Measurements from ENCODE around the gene PLXNA3. TPM values are rescaled to one million over a fixed set of nuclear protein-coding genes. Genes with fewer than 3 reads are reported as not detected.

Gene PLXNA3
- 8.3 and 16.8 TPM in 2 replicates for total RNA-seq

DNA sequence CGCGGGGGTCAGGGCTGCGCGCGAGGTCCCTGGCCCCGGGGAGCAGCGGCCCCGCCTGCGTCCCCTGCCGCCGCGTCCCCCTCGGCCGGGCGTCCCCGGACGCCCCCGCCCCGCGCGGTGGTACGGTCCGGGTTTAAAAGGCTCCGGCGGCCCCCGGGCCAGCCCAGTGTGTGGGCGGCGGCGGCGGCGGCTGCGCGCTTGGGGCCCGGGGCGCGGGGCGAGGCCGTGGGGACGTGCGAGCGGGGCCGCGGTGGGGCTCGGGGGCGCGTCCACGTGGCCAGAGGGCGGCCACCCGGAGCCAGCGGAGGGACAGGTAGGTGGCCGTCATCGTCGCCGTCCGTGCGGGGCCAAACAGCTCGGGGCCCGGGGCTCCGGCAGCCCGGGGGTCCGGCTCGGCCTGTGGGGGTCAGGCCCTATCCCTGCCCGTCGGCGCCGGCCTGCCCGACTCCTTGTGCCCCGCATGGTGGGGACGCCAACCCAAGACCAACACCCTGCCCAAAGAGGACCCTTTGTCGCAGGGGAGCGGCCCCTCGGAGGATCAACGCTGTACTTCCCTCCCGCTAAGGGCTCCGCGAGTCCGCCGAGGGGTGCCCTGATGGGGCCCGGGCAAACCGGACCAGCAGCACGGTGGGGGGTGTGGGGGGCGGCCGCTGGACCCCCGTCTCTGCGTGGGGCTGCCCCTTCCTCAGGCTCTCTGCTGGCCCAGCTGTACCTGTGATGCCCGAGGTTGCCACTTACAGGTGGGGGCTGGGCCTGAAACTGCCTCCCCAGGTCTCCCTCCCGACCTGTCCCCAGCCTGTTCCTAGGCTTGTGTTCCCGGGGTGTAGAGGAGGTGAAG lies at the start of gene PLXNA3:
Gene PLXNA3 (plus strand): TSS at position 166 of the 838 bp plus-strand sequence. CDS start 1,903 bp downstream, outside the sequence.

DNA sequence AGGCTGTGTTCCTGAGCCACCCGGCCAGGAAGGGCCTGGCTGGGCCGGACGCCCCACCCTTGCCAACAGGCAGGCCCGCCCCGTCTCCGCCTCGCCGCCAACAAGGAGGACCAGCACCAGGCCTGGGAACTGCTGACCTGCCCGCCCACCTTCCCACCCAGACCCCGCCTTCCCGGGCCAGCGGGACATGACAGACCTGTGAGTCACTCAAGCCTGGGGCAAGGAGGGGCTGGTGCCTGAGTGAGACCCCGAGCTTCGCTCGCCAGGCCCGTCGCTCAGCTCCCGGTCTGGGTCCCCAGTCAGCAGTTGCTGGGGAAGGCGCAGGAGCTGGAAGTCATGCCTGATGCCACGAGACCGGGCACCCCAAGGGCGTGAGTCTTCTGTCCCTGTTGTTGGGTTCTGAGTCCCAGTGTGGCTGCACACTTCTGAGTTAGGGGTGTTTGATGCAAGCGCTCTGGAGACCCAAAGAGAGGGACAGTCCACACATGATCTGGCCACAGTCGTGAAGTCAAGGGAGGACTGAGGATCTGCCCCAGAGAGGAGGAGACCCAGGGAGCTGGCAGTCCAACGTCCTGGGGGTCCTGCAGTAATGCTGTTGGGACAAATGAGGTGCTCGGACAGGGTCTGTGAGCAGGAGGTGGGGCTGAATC lies 48.7 kb upstream of the PLXNA3 start, which contains the start of gene DNASE1L1:
Gene DNASE1L1 (minus strand): TSS at position 33 of the 650 bp plus-strand sequence. CDS start 3,686 bp downstream, outside the sequence.

DNA sequence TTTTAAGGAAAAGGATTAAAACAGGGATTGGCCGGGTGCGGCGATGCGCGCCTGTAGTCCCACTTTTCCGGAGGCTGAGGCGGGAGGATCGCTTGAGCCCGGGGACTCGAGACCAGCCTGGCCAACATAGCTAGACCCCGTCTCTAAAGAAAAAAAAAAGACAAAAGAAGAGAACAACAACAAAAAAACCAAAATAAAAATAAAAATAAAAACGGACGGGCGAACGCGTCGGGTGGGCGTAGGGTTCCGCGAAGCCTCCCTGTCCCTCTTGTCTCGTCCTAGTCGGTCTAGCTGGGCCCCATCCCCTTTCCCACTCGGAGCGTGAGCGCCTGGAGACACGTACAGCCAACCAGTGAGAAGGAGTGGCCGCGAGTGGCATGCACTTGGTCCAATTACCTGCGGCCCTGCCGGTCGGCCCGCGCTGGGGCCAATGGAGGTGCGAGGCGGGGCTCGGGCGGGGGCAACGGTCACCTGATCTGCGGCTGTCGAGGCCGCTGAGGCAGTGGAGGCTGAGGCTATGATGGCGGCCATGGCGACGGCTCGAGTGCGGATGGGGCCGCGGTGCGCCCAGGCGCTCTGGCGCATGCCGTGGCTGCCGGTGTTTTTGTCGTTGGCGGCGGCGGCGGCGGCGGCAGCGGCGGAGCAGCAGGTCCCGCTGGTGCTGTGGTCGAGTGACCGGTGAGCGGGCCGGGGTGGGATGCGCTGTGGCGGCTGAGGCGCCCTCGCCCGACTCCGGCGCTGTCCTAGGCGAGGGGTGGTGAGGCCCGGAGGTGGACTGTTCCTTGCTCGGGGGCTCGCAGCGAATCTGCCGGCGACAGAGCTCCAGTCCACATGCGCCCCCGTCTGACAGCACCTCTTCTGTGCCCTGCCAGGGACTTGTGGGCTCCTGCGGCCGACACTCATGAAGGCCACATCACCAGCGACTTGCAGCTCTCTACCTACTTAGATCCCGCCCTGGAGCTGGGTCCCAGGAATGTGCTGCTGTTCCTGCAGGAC lies 29.6 kb upstream of the PLXNA3 start, which contains the start of gene ATP6AP1:
Gene ATP6AP1 (plus strand): TSS at position 502 of the 996 bp plus-strand sequence. CDS start 16 bp downstream, at position 518.

DNA sequence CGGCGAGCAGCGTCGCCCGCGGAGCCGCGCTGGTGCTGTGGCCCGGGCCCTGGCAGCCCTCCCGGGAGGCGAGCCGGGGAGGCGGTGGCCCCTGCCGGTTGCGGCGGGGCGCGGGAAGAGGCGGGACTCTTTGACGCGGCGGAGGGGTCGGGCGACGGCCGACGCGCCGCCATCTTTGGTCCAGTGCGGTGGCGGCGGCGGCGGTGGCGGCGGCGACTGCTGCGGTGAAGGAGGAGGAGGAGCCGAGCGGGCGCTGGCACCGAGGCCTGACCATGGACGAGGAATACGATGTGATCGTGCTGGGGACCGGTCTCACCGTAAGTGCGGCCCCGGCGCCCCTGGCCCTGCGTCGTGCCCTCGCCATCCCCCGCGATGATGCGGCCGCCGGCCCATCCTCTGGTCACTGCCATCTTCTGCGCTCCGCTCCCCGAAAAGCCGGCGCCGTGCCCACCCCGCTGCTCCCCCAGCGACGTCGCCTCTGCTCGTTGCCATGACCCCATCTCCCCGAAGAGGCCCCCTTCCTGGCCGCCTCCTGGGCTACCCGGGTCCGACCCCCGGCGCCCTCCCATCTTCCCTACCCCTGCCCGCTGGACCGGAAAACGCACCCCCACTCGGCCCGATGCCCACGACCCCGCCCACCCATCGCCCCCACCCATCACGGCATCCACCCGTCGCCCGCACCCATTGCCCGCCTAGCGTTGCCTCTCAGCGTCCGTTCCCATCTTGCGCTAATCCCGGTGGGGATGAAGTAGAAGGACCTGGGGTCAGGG lies 20.9 kb upstream of the PLXNA3 start, which contains the start of gene GDI1:
Gene GDI1 (plus strand): TSS at position 172 of the 770 bp plus-strand sequence. CDS start 101 bp downstream, at position 273.

DNA sequence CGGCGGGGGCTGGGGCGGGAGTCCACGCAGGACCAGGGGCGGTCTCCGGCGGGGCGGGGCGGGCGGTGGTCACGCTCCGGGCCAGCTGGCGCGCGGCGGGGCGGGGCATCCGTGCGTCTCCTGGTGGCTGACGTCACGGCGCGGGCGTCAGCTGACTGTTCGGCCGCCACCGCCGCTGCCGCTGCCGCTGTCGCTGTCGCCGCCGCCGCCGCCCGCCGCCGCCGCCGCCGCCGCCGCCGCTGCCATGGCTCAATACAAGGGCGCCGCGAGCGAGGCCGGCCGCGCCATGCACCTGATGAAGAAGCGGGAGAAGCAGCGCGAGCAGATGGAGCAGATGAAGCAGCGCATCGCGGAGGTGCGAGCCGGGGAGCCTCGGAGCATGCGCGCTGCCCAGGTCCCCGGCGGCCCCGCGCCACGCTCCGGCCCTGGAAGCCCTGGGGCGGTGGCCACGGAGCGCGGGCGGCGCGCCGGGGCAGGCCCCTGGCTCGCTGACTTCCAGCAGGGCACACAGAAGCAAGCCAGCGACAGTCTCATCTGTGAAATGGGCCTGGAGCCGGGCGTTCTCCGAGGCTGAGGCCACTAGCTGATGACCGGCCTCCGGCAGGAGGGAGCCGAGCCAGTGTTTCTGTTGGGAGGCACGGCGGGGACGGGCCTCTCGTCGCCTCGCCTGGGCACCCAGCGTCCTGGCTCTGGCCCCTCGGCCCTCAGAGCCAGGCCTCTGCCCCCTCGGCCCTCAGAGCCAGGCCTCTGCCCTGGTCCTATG lies 13.9 kb upstream of the PLXNA3 start, which contains the start of gene FAM50A:
Gene FAM50A (plus strand): TSS at position 150 of the 763 bp plus-strand sequence. CDS start 95 bp downstream, at position 245.

DNA sequence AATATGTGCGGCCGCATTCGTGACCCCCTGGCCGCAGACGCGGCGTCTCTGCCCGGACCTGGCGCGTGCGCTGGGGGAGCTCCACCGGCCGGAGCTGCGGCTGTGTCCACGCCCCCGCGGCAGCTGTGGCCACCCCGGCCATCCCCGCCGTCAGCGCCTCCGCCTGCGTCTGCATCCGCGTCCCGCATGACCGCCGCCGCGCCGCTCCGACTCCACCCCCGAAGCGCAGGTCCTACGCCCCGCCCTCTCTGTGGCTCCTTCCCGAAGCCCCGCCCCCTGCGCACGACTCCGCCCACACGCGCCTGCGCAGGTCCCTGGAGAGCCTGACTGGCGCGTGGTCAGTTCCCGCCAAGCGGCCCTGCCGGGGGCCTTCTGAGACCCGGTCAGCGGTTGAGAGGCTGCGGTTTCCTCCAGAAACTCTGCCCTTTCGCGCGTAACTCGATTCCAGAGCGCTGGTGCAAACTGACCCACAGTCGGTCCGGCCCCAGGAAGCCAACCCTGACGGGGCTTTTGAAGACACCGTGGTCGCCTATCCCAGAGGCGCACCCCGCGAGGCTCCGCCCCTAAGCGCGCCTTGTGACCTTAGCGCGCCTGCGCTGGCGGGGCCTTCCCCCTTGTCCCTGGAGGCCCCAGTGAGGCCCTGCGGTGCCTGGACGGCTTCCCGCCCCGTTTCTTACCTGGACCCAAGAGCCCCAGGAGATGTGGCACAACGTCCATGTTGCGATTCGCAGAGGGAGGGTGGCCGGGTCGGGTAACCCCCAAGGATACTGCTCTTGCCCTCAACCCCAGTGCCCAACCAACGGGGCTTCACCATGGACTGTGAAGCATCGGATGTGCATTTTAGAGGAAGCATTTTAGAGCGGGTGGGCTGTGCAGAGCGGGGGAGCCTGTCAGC lies 20.9 kb downstream of the PLXNA3 start, which contains the start of gene LAGE3:
Gene LAGE3 (minus strand): TSS at position 554 of the 895 bp plus-strand sequence. CDS start 366 bp downstream, at position 188.

DNA sequence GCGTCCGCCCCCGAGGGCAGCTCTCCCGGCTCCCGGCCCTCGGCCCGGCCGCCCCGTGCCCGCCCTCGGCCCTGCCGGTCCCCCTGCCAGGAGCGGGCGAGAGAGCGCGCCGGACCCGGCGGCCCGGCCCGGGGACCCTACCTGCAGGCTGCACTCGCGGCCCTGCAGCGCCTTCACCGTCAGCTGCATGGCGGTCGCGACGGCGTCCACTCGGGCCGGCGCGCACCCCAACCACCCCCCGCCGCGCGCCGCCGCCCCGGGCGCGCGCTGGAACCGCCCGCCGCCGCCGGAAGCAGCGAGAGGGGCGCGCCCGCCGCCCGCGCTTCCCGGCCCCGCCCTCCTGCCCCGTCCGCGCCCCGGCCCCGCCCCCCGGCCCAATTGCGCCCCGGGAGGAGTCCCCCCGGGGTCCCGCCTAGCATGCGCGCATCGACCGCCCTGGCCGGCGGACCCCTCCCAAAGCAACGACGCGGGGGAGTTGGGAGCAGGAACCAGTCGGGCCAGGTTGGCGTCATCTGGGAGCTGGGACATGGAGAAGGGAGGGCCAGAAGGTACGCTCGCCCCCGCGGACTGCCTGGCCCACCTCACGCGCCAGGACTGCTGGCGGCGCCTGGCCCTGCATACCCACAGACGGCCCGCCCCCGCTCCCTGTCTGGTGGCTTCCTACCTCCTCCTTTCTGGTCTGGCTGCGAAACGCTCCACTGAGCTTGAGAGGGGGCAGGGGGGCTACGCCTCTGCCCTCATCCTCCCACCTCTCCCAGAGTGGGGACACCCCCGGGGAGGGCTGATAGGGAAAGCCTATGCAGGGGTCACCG lies 28.5 kb downstream of the PLXNA3 start, which contains the start of gene UBL4A:
Gene UBL4A (minus strand): TSS at position 220 of the 812 bp plus-strand sequence. CDS start 31 bp downstream, at position 189.

DNA sequence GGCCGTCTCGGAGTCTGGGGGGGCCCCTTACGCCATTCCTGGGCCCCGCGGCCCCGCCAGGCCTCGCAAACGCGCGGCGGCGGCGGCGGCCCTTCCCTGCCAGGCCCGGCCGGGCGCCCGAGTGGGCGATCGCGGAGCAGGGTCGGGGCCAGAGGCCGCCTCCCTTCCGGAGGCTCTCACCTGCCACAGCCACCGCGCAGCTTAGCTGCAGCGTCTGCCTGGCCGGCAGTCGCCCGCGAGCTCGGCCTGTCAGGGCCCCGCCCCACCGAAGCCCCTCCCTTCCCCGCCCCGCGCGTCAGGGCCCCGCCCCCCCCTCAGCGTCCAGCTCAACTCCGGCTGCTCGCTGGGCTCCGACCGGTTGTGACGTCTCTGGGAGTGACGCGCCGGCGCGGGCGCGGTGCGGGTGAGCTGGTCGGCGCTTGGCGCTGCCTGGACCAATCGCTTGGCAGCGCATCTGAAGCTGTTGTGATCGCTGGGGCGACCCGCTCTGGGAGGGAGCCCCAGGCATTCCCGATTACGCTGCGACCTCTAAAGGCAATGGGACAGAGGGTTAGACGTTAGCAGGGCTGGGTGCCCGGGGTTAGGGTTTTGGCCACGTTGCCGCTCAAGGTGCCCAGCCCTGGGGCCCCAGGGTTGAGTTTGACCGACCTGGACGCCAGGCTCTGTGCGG lies 32.5 kb downstream of the PLXNA3 start, which contains the start of gene SLC10A3:
Gene SLC10A3 (minus strand): TSS at position 216 of the 670 bp plus-strand sequence. CDS start 1,689 bp downstream, outside the sequence.

DNA sequence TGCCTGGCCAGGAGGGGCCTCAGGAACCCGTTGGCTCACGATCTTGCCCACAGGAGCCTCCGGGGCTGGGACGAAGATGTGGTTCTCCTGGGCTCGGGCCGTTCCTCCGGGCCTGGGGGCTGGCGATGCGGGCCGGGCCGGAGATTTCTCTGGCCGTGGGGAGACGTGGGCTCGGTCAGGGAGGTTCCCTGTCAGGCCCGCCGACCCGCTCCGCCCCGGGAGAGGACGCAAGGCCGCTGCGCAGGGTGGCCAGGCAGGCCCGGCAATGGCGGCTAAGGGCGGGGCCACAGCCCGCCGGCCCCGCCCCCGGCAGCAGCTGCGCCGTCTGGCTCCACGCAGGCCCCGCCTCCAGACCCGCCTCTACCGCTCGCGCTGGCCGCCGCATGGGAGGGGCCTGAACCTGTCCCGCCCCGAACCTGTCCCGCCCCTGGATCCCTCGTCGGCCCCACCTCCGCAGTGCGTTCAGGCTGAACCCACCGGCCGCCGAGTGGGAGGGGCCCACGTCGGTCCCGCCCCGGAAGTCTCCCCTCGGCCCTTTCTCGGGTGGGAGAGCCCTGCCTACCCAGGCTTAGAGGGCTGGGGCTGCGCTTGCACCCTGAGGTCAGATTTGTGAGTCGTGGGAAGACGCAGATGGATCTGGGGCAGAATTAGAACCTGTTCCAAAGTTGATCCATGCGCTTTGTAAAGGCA lies 58.0 kb downstream of the PLXNA3 start, which contains the start of gene FAM3A:
Gene FAM3A (minus strand): TSS at position 267 of the 690 bp plus-strand sequence. CDS start 460 bp downstream, outside the sequence.

Other genes starting within 250 kb of the PLXNA3 start
- not detected in 2 replicates for gene OPN1MW2, start 238.5 kb upstream of the PLXNA3 start, total RNA-seq
- not detected in 2 replicates for gene OPN1MW3, start 200.7 kb upstream of the PLXNA3 start, total RNA-seq
- not detected in 2 replicates for gene TEX28, start 163.2 kb upstream of the PLXNA3 start, total RNA-seq
- gene TKTL1, start 162.5 kb upstream of the PLXNA3 start, total RNA-seq: not detected in 2 replicates
- gene FLNA, start 83.6 kb upstream of the PLXNA3 start, total RNA-seq: 2,046 and 3,187 TPM in 2 replicates
- gene EMD, start 79.0 kb upstream of the PLXNA3 start, total RNA-seq: 19.9 and 20.2 TPM in 2 replicates
- 2,577 and 3,067 TPM in 2 replicates for gene RPL10, start 59.9 kb upstream of the PLXNA3 start, total RNA-seq
- gene DNASE1L1, start 49.0 kb upstream of the PLXNA3 start, total RNA-seq: 105 and 122 TPM in 2 replicates
- gene TAFAZZIN, start 46.7 kb upstream of the PLXNA3 start, total RNA-seq: 13.2 and 32.1 TPM in 2 replicates
- 62.0 and 87.5 TPM in 2 replicates for gene ATP6AP1, start 29.6 kb upstream of the PLXNA3 start, total RNA-seq
- 64.1 and 110 TPM in 2 replicates for gene GDI1, start 21.1 kb upstream of the PLXNA3 start, total RNA-seq
- 83.4 and 111 TPM in 2 replicates for gene FAM50A, start 14.1 kb upstream of the PLXNA3 start, total RNA-seq
- gene LAGE3, start 21.0 kb downstream of the PLXNA3 start, total RNA-seq: 10.4 and 12.2 TPM in 2 replicates
- gene UBL4A, start 28.3 kb downstream of the PLXNA3 start, total RNA-seq: 32.7 and 47.2 TPM in 2 replicates
- gene SLC10A3, start 32.3 kb downstream of the PLXNA3 start, total RNA-seq: 8.2 and 14.5 TPM in 2 replicates
- 23.0 and 32.4 TPM in 2 replicates for gene FAM3A, start 58.0 kb downstream of the PLXNA3 start, total RNA-seq
- 34.5 and 66.3 TPM in 2 replicates for gene G6PD, start 88.6 kb downstream of the PLXNA3 start, total RNA-seq
- gene IKBKG, start 89.3 kb downstream of the PLXNA3 start, total RNA-seq: 12.0 and 13.6 TPM in 2 replicates
- gene CTAG1A, start 126.9 kb downstream of the PLXNA3 start, total RNA-seq: not detected in 2 replicates
- gene CTAG1B, start 161.0 kb downstream of the PLXNA3 start, total RNA-seq: not detected in 2 replicates
- not detected in 2 replicates for gene CTAG2, start 195.3 kb downstream of the PLXNA3 start, total RNA-seq

Data from endothelial cell of coronary artery (primary cell).